Thyroid gland (tissue), 4 donors: ENCODE measurements around the gene POLR2L. TPM values are rescaled to one million over a fixed set of nuclear protein-coding genes. Genes with fewer than 3 reads are reported as not detected.

Experiments
- DNase-seq, 2 donors: peaks; one replicate each; pipeline ENCODE4 v3.0.0-alpha.2; 2019
- H3K27ac ChIP-seq, 3 donors: fragments of 200-600 bp; sonication (generic); 1 replicate in 2 of 3; 2 replicates in 1 of 3; pipeline ENCODE4 v1.5.1; 2016 to 2019; ENCODE audit warnings: mild to moderate bottlenecking in 1 of 3, moderate library complexity in 1 of 3
- H3K27me3 ChIP-seq: fragments of 200-600 bp; sonication (generic); one replicate; pipeline ENCODE4 v1.5.1; 2019
- H3K36me3 ChIP-seq, 2 donors: fragments of 200-600 bp; sonication (generic); one replicate each; pipeline ENCODE4 v1.5.1; 2016 to 2019
- H3K4me1 ChIP-seq, 2 donors: fragments of 200-600 bp; sonication (generic); one replicate each; pipeline ENCODE4 v1.5.1; 2017 to 2019
- H3K4me3 ChIP-seq, 3 donors: fragments of 200-600 bp; sonication (generic); replicated peaks in 1 of 3; 1 replicate in 2 of 3; 2 replicates in 1 of 3; pipeline ENCODE4 v1.5.1; 2016; ENCODE audit warnings: mild to moderate bottlenecking in 1 of 3
- H3K9me3 ChIP-seq: fragments of 200-600 bp; sonication (generic); one replicate; pipeline ENCODE4 v1.5.1; 2017
- POLR2A ChIP-seq, 2 donors: fragments of 450-650 bp; IDR thresholded peaks; one replicate each; pipeline ENCODE4 v1.6.1; 2017; ENCODE audit warnings: antibody characterized with exemption in 2 of 2, mild to moderate bottlenecking in 2 of 2, moderate library complexity in 1 of 2
- WGBS, 2 donors: methylation state at CpG; one replicate each; pipeline ENCODE4 v1.1.5; 2017; 5-methylcytosine and 5-hydroxymethylcytosine counted together
- intact Hi-C: fragments of 100-400 bp; cut with DNase I; formaldehyde crosslinking; loops from one replicate; pipeline ENCODE4 v1.15.1; 2023
- total RNA-seq, 4 donors: library from RNA; depleted of rRNA; stranded (reverse); fragments of >200 nt; gene quantifications; one replicate each; pipeline ENCODE4 v1.2.3, GENCODE V29; 2016
- TF ChIP-seq, protein P1 (sequence below), 6 experiments: fragments of 200-600 bp in 3 of 6; fragments of 450-650 bp in 3 of 6; sonication (generic) in 3 of 6; IDR thresholded peaks; one replicate each; pipeline ENCODE4 v1.5.1; 2016 to 2019; ENCODE audit warnings: antibody characterized with exemption in 6 of 6, mild to moderate bottlenecking in 2 of 6, inconsistent platforms in 1 of 6, moderate library complexity in 1 of 6

POLR2L gene
- total RNA-seq, 4 donors from 2014 or later, result 17.9 to 89.2 (median 52.4) TPM

DNA sequence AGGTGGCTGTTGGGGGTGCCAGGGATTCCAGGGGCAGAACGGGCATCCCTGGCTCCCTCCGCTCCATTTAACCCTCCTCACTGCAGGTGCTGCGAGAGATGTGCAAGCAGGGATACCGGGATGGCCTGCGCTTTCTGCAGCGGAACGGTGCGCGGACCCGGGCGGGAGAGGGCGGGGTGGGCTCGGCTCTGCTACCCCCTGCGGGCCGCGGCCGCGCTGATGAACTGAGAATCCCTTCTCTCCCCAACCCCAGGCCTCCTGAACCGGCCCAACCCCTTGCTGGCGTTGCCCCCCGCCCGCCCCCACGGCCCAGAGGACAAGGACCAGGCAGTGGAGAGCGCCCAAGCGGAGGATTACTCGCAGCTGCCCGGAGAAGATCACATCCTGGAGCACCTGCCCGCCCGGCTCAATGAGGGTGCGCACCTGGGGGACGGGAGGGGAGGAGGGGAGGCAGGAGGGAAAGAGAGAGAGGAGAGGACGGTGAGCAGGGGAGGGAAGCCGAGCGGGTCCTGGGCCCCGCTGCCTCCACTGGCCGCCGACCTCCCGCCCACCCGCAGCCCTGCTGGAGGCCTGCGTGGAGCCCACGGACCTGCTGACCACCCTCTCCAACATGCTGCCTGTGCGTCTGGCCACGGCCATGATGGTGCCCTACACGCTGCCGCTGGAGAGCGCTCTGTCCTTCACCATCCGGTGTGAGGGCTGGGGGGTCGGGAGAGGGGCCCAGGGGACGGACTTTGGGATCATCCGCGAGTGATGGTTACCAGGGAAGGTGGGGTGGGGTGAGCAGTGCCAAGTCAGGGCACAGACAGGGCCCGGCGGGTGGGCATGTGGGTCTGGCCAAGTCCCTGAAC is 18.7 kb downstream of the POLR2L start:
- no peak for DNase-seq
- intact Hi-C loops, result loop anchor here (10.0 kb wide), 1 partner anchor 91 kb away; the partner anchor contains the start of gene CHID1
- WGBS, 2 donors, result 87 to 94% methylated on average over 15 to 37 of the region's 53 CpGs
- no peaks in the 10 kb centered on the region for H3K9me3 ChIP-seq
- H3K4me3 ChIP-seq, result no peak overlapping the region
- H3K27me3 ChIP-seq, result no peaks in the 10 kb centered on the region
- no peak overlapping the region for H3K27ac ChIP-seq
- peaks cover 28 to 36% of the 10 kb centered on the region in 2 donors for H3K36me3 ChIP-seq
- H3K4me1 ChIP-seq, result peaks cover 36 to 44% of the 10 kb centered on the region in 2 donors
- TF ChIP-seq POLR2A (IDR thresholded peaks at IDR 0.05), result no peak
- TF ChIP-seq, protein P1, sequence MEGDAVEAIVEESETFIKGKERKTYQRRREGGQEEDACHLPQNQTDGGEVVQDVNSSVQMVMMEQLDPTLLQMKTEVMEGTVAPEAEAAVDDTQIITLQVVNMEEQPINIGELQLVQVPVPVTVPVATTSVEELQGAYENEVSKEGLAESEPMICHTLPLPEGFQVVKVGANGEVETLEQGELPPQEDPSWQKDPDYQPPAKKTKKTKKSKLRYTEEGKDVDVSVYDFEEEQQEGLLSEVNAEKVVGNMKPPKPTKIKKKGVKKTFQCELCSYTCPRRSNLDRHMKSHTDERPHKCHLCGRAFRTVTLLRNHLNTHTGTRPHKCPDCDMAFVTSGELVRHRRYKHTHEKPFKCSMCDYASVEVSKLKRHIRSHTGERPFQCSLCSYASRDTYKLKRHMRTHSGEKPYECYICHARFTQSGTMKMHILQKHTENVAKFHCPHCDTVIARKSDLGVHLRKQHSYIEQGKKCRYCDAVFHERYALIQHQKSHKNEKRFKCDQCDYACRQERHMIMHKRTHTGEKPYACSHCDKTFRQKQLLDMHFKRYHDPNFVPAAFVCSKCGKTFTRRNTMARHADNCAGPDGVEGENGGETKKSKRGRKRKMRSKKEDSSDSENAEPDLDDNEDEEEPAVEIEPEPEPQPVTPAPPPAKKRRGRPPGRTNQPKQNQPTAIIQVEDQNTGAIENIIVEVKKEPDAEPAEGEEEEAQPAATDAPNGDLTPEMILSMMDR (IDR thresholded peaks at IDR 0.05), result no peak

DNA sequence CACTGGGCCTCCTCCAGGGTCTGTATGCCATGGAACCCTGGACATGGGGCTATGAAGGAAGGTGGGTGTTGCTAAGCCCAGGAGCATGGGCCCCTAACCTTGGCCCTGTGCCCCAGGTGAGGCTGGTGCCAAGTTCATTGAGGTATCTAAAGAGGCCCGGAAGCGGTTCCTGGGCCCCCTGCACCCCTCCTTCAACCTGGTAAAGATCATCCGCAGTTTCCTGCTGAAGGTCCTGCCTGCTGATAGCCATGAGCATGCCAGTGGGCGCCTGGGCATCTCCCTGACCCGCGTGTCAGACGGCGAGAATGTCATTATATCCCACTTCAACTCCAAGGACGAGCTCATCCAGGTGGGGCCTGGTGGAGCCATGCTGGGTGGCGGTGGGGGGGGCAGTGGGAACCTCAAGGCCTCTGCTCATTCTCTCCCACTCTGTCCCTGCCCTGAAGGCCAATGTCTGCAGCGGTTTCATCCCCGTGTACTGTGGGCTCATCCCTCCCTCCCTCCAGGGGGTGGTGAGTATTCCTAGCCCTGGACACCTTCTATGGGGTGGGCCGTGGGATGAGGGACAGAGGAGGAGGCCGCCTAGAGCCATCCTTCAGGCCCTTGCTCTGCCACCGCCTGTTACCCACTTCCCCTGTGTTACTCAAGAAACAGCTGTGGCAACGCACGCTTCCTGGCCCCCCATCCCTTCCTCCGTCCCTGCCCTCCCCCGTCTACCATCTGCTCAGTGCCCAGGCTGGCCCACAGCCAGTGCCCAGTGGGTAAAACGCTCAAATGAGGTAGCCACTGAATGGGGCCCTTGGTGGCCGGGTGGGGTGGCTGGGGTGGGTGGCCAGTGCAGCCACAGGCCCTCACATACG is 20.6 kb downstream of the POLR2L start:
- H3K27ac ChIP-seq, result peak overlapping the region in 1 of 3 donors; percentile 78
- 69 to 82% methylated on average over 14 to 22 of the region's 22 CpGs for WGBS, 2 donors
- intact Hi-C loops, result loop anchor here (10.0 kb wide), 1 partner anchor 93 kb away; the partner anchor contains the start of gene CHID1
- no peaks in the 10 kb centered on the region for H3K9me3 ChIP-seq
- DNase-seq, result no peak
- H3K4me3 ChIP-seq, result peak overlapping the region in 1 of 3 donors; percentile 89
- no peaks in the 10 kb centered on the region for H3K27me3 ChIP-seq
- peaks cover 25 to 30% of the 10 kb centered on the region in 2 donors for H3K4me1 ChIP-seq
- TF ChIP-seq, protein P1 (IDR thresholded peaks at IDR 0.05), result no peak
- no peak for TF ChIP-seq POLR2A (IDR thresholded peaks at IDR 0.05)
- H3K36me3 ChIP-seq, result peaks cover 28 to 36% of the 10 kb centered on the region in 2 donors

- Histone ChIP-seq H3K4me3 (peak overlapping the region in 2 of 3 donors; percentile 38 to 89), H3K9me3 (no peaks in the 10 kb centered on the region), H3K27me3 (no peaks in the 10 kb centered on the region), H3K36me3 (peaks cover 28 to 36% of the 10 kb centered on the region in 2 donors), H3K27ac (peak overlapping the region in 2 of 3 donors; percentile 78 to 98), H3K4me1 (peaks cover 21 to 24% of the 10 kb centered on the region in 2 donors)
- WGBS, 2 donors, result 41 to 60% methylated on average over 8 to 11 of the region's 11 CpGs
- peak; percentile 69 to 81 for DNase-seq
- TF ChIP-seq POLR2A (IDR thresholded peaks at IDR 0.05), result no peak
- TF ChIP-seq, protein P1 (IDR thresholded peaks at IDR 0.05), result no peak
- intact Hi-C loops, result loop anchor here (10.0 kb wide), 1 partner anchor 94 kb away; the partner anchor contains the start of gene CHID1
Observed at GRCh38 chr11:820655-821511, 21.4 kb downstream of the POLR2L start.

- 0 to 2% methylated on average over 1 to 19 of the region's 47 CpGs for WGBS, 2 donors
- peak; percentile 98 for DNase-seq
- intact Hi-C loops, result loop anchor here (10.0 kb wide), 1 partner anchor 95 kb away; the partner anchor contains the start of gene CHID1
- H3K4me1 ChIP-seq, result peaks cover 21 to 24% of the 10 kb centered on the region in 2 donors
- H3K4me3 ChIP-seq, result peak overlapping the region; percentile 38 to 100 (median 89)
- peak overlapping the region; percentile 78 to 99 (median 98) for H3K27ac ChIP-seq
- H3K9me3 ChIP-seq, result no peaks in the 10 kb centered on the region
- peak in 1 of 2 donors; percentile 36 for TF ChIP-seq POLR2A (IDR thresholded peaks at IDR 0.05)
- TF ChIP-seq, protein P1 (IDR thresholded peaks at IDR 0.05), result no peak
- no peaks in the 10 kb centered on the region for H3K27me3 ChIP-seq
- peaks cover 25 to 30% of the 10 kb centered on the region in 2 donors for H3K36me3 ChIP-seq
Observed at GRCh38 chr11:819943-820649, 22.2 kb downstream of the POLR2L start.
